Suppressor macrophage treated with lipopolysaccharide for 4 hours (primary cell): ENCODE measurements around the gene MARK1.

ENCODE experiments used
- DNase-seq: peaks from one replicate; pipeline ENCODE4 v3.0.0-alpha.2; 2020

Gene MARK1

GRCh38 chr1:220527908-220528678 lies at the start of gene MARK1:
TSS of gene MARK1 (plus strand) at chr1:220528136. CDS start at chr1:220528823, 687 bp downstream.
- DNase-seq = peak; percentile 9

GRCh38 chr1:220483700-220484099 lies 44.2 kb upstream of the MARK1 start:
- no peak for DNase-seq

GRCh38 chr1:220484135-220484534 lies 43.8 kb upstream of the MARK1 start:
- DNase-seq = no peak

- DNase-seq = no peak
Observed at GRCh38 chr1:220485131-220485530, 42.8 kb upstream of the MARK1 start.

- DNase-seq = no peak
Observed at GRCh38 chr1:220485791-220486190, 42.1 kb upstream of the MARK1 start.

- peak; percentile 69 for DNase-seq
Observed at GRCh38 chr1:220487297-220487820, 40.6 kb upstream of the MARK1 start.

GRCh38 chr1:220491891-220492290 lies 36.0 kb upstream of the MARK1 start:
- DNase-seq = no peak

- DNase-seq = no peak
Observed at GRCh38 chr1:220497220-220497947, 30.6 kb upstream of the MARK1 start.

GRCh38 chr1:220498188-220498587 lies 29.7 kb upstream of the MARK1 start:
- no peak for DNase-seq

GRCh38 chr1:220500372-220500771 lies 27.6 kb upstream of the MARK1 start:
- no peak for DNase-seq

GRCh38 chr1:220504329-220504728 lies 23.6 kb upstream of the MARK1 start:
- no peak for DNase-seq

- no peak for DNase-seq
Observed at GRCh38 chr1:220507085-220507484, 20.9 kb upstream of the MARK1 start.

GRCh38 chr1:220511179-220511578 lies 16.8 kb upstream of the MARK1 start:
- DNase-seq = no peak

- no peak for DNase-seq
Observed at GRCh38 chr1:220511785-220512184, 16.2 kb upstream of the MARK1 start.

GRCh38 chr1:220513834-220514233 lies 14.1 kb upstream of the MARK1 start:
- DNase-seq = no peak

- DNase-seq = no peak
Observed at GRCh38 chr1:220514256-220514655, 13.7 kb upstream of the MARK1 start.

GRCh38 chr1:220516014-220516721 lies 11.8 kb upstream of the MARK1 start:
- DNase-seq = no peak

- no peak for DNase-seq
Observed at GRCh38 chr1:220516722-220517042, 11.3 kb upstream of the MARK1 start.

- no peak for DNase-seq
Observed at GRCh38 chr1:220521778-220522177, 6.2 kb upstream of the MARK1 start.

GRCh38 chr1:220526294-220526693 lies 1.6 kb upstream of the MARK1 start:
- DNase-seq = no peak

- no peak for DNase-seq
Observed at GRCh38 chr1:220527279-220527907, 543 bp upstream of the MARK1 start.

GRCh38 chr1:220528679-220529501 lies 954 bp downstream of the MARK1 start:
- no peak for DNase-seq
